Stomach (tissue), 4 donors: ENCODE results near the gene CHST14.

Experiments used
- EP300 ChIP-seq: sonication (generic); formaldehyde crosslinking; IDR thresholded peaks from one replicate; pipeline ENCODE4 v1.6.1; 2017; ENCODE audit warnings: antibody characterized with exemption
- TF ChIP-seq, protein P1 (sequence below), 7 experiments: fragments of 450-650 bp in 4 of 7; fragments of 200-600 bp in 3 of 7; sonication (generic) in 3 of 7; IDR thresholded peaks; one replicate each; pipeline ENCODE4 v1.5.1; 2016 to 2019; ENCODE audit warnings: antibody characterized with exemption in 7 of 7, control low read depth in 2 of 7, mild to moderate bottlenecking in 1 of 7

DNA sequence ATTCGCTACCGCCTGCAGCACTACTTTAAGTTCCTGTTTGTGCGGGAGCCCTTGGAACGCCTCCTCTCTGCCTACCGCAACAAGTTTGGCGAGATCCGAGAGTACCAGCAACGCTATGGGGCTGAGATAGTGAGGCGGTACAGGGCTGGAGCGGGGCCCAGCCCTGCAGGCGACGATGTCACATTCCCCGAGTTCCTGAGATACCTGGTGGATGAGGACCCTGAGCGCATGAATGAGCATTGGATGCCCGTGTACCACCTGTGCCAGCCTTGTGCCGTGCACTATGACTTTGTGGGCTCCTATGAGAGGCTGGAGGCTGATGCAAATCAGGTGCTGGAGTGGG, 995 bp downstream of the CHST14 start:
- TF ChIP-seq, protein P1, sequence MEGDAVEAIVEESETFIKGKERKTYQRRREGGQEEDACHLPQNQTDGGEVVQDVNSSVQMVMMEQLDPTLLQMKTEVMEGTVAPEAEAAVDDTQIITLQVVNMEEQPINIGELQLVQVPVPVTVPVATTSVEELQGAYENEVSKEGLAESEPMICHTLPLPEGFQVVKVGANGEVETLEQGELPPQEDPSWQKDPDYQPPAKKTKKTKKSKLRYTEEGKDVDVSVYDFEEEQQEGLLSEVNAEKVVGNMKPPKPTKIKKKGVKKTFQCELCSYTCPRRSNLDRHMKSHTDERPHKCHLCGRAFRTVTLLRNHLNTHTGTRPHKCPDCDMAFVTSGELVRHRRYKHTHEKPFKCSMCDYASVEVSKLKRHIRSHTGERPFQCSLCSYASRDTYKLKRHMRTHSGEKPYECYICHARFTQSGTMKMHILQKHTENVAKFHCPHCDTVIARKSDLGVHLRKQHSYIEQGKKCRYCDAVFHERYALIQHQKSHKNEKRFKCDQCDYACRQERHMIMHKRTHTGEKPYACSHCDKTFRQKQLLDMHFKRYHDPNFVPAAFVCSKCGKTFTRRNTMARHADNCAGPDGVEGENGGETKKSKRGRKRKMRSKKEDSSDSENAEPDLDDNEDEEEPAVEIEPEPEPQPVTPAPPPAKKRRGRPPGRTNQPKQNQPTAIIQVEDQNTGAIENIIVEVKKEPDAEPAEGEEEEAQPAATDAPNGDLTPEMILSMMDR (IDR thresholded peaks at IDR 0.05), result no peak
- TF ChIP-seq EP300, result no peak
